BLaER1 treated with 17β-estradiol and CSF1 and Interleukin-3, amounts not matched to agents 10 nM and 100 nM (cell line): ENCODE results near the gene OGFOD2.

Source experiments
- H3K27ac ChIP-seq, 11 experiments: shearing (Covaris generic); formaldehyde crosslinking; 2 replicates each; pipeline ENCODE4 v1.8.1; 2022
- H3K27me3 ChIP-seq, 11 experiments: shearing (Covaris generic); formaldehyde crosslinking; 2 replicates each; pipeline ENCODE4 v1.8.1; 2022
- H3K36me3 ChIP-seq, 11 experiments: shearing (Covaris generic); formaldehyde crosslinking; 2 replicates each; pipeline ENCODE4 v1.8.1; 2022
- H3K4me1 ChIP-seq, 10 experiments: shearing (Covaris generic); formaldehyde crosslinking; 2 replicates each; pipeline ENCODE4 v1.8.1; 2022
- H3K4me2 ChIP-seq, 11 experiments: shearing (Covaris generic); formaldehyde crosslinking; 2 replicates each; pipeline ENCODE4 v1.8.1; 2022
- H3K4me3 ChIP-seq, 10 experiments: shearing (Covaris generic); formaldehyde crosslinking; 2 replicates each; pipeline ENCODE4 v1.8.1; 2022
- H3K9ac ChIP-seq, 11 experiments: shearing (Covaris generic); formaldehyde crosslinking; 2 replicates each; pipeline ENCODE4 v1.8.1; 2022
- H3K9me3 ChIP-seq, 11 experiments: shearing (Covaris generic); formaldehyde crosslinking; replicated peaks in 1 of 11; 2 replicates each; pipeline ENCODE4 v1.8.1; 2022
- H4K20me1 ChIP-seq, 11 experiments: shearing (Covaris generic); formaldehyde crosslinking; 2 replicates each; pipeline ENCODE4 v1.8.1; 2022
- Cebpa-rat ChIP-seq, 11 experiments: shearing (Covaris generic); IDR thresholded peaks; 2 replicates each; pipeline ENCODE4 v1.8.1; 2022

Gene OGFOD2

GRCh38 chr12:122986258-122986871 lies 11.3 kb downstream of the OGFOD2 start:
- peaks cover 24 to 58% (median 35%) of the 10 kb centered on the region in 11 experiments; a peak in 20 of 22 replicates for H4K20me1 ChIP-seq
- no peak overlapping the region for H3K4me3 ChIP-seq
- no peaks in the 10 kb centered on the region for H3K27me3 ChIP-seq
- no peak overlapping the region for H3K27ac ChIP-seq
- no peak for TF ChIP-seq Cebpa-rat (IDR thresholded peaks at IDR 0.05)
- peaks cover 37 to 42% (median 40%) of the 10 kb centered on the region in 10 experiments for H3K4me1 ChIP-seq
- no peak overlapping the region for H3K4me2 ChIP-seq
- H3K36me3 ChIP-seq = peaks cover 8 to 83% (median 38%) of the 10 kb centered on the region in 11 experiments; a peak in 21 of 22 replicates
- no peaks in the 10 kb centered on the region for H3K9me3 ChIP-seq
- H3K9ac ChIP-seq = no peak overlapping the region

- TF ChIP-seq Cebpa-rat (IDR thresholded peaks at IDR 0.05) = no peak
- no peaks in the 10 kb centered on the region for H3K9me3 ChIP-seq
- no peak overlapping the region for H3K4me3 ChIP-seq
- H3K27me3 ChIP-seq = no peaks in the 10 kb centered on the region
- no peak overlapping the region for H3K9ac ChIP-seq
- H3K27ac ChIP-seq = no peak overlapping the region
- peaks cover 3 to 81% (median 30%) of the 10 kb centered on the region in 11 experiments; a peak in 21 of 22 replicates for H3K36me3 ChIP-seq
- peaks cover 16 to 48% (median 26%) of the 10 kb centered on the region in 11 experiments; a peak in 20 of 22 replicates for H4K20me1 ChIP-seq
- no peak overlapping the region for H3K4me2 ChIP-seq
- H3K4me1 ChIP-seq = peaks cover 29 to 33% (median 30%) of the 10 kb centered on the region in 10 experiments
Observed at GRCh38 chr12:122987086-122987951, 12.3 kb downstream of the OGFOD2 start.

- H3K4me2 ChIP-seq = no peak overlapping the region
- H3K9ac ChIP-seq = no peak overlapping the region
- peaks cover 0 to 76% (median 23%) of the 10 kb centered on the region in 11 experiments; a peak in 20 of 22 replicates for H3K36me3 ChIP-seq
- no peak overlapping the region for H3K27ac ChIP-seq
- H3K9me3 ChIP-seq = no peaks in the 10 kb centered on the region
- TF ChIP-seq Cebpa-rat (IDR thresholded peaks at IDR 0.05) = no peak
- H3K4me3 ChIP-seq = no peak overlapping the region
- peaks cover 9 to 41% (median 19%) of the 10 kb centered on the region in 11 experiments; a peak in 20 of 22 replicates for H4K20me1 ChIP-seq
- H3K4me1 ChIP-seq = peaks cover 21 to 25% (median 23%) of the 10 kb centered on the region in 10 experiments
- H3K27me3 ChIP-seq = no peaks in the 10 kb centered on the region
Observed at GRCh38 chr12:122988036-122988435, 13.0 kb downstream of the OGFOD2 start.

- no peak for TF ChIP-seq Cebpa-rat (IDR thresholded peaks at IDR 0.05)
- Histone ChIP-seq H3K4me3 (no peak overlapping the region), H3K9me3 (no peaks in the 10 kb centered on the region), H3K36me3 (peaks cover 0 to 76% (median 20%) of the 10 kb centered on the region in 11 experiments; a peak in 13 of 22 replicates), H3K4me2 (no peak overlapping the region), H3K4me1 (peaks cover 15 to 19% (median 16%) of the 10 kb centered on the region in 10 experiments), H4K20me1 (peaks cover 4 to 36% (median 12%) of the 10 kb centered on the region in 11 experiments; a peak in 17 of 22 replicates), H3K27ac (no peak overlapping the region), H3K27me3 (no peaks in the 10 kb centered on the region), H3K9ac (no peak overlapping the region)
Observed at GRCh38 chr12:122988612-122989212, 13.7 kb downstream of the OGFOD2 start.

- Histone ChIP-seq H3K9me3 (no peaks in the 10 kb centered on the region), H3K36me3 (peaks cover 0 to 71% (median 20%) of the 10 kb centered on the region in 11 experiments; a peak in 12 of 22 replicates), H4K20me1 (peaks cover 0 to 30% (median 8%) of the 10 kb centered on the region in 11 experiments; a peak in 13 of 22 replicates), H3K9ac (no peak overlapping the region), H3K4me3 (no peak overlapping the region), H3K27ac (no peak overlapping the region), H3K27me3 (no peaks in the 10 kb centered on the region), H3K4me2 (no peak overlapping the region), H3K4me1 (peaks cover 8 to 12% (median 10%) of the 10 kb centered on the region in 10 experiments; a peak in 19 of 20 replicates)
- TF ChIP-seq Cebpa-rat (IDR thresholded peaks at IDR 0.05) = no peak
Observed at GRCh38 chr12:122989225-122989839, 14.3 kb downstream of the OGFOD2 start.

- Histone ChIP-seq H3K4me1 (peaks cover 2 to 6% (median 4%) of the 10 kb centered on the region in 10 experiments; a peak in 16 of 20 replicates), H3K27ac (no peak overlapping the region), H3K9ac (no peak overlapping the region), H3K4me3 (no peak overlapping the region), H3K4me2 (no peak overlapping the region), H3K36me3 (peaks cover 0 to 64% (median 20%) of the 10 kb centered on the region in 11 experiments; a peak in 12 of 22 replicates), H3K9me3 (no peaks in the 10 kb centered on the region), H3K27me3 (no peaks in the 10 kb centered on the region), H4K20me1 (peaks cover 0 to 24% (median 2%) of the 10 kb centered on the region in 11 experiments; a peak in 8 of 22 replicates)
- TF ChIP-seq Cebpa-rat (IDR thresholded peaks at IDR 0.05) = no peak
Observed at GRCh38 chr12:122989874-122990419, 14.9 kb downstream of the OGFOD2 start.

- Histone ChIP-seq H3K9me3 (no peaks in the 10 kb centered on the region), H3K4me2 (no peak overlapping the region), H4K20me1 (peaks cover 0 to 17% (median 0%) of the 10 kb centered on the region in 11 experiments; a peak in 6 of 22 replicates), H3K27me3 (no peaks in the 10 kb centered on the region), H3K4me1 (0 out of 20 replicates have a peak, but pooled peaks cover 0 to under 1% (median 0%) of the 10 kb centered on the region in 10 experiments), H3K27ac (no peak overlapping the region), H3K9ac (no peak overlapping the region), H3K4me3 (no peak overlapping the region), H3K36me3 (peaks cover 0 to 59% (median 19%) of the 10 kb centered on the region in 11 experiments; a peak in 11 of 22 replicates)
- no peak for TF ChIP-seq Cebpa-rat (IDR thresholded peaks at IDR 0.05)
Observed at GRCh38 chr12:122990561-122990960, 15.5 kb downstream of the OGFOD2 start.

GRCh38 chr12:122990961-122991622 lies 16.0 kb downstream of the OGFOD2 start:
- H3K36me3 ChIP-seq = peaks cover 0 to 55% (median 14%) of the 10 kb centered on the region in 11 experiments; a peak in 10 of 22 replicates
- no peaks in the 10 kb centered on the region for H3K27me3 ChIP-seq
- H3K4me1 ChIP-seq = no peaks in the 10 kb centered on the region
- no peak overlapping the region for H3K4me3 ChIP-seq
- peaks cover 0 to 15% (median 0%) of the 10 kb centered on the region in 11 experiments; a peak in 3 of 22 replicates for H4K20me1 ChIP-seq
- no peak for TF ChIP-seq Cebpa-rat (IDR thresholded peaks at IDR 0.05)
- no peak overlapping the region for H3K27ac ChIP-seq
- no peak overlapping the region for H3K9ac ChIP-seq
- H3K9me3 ChIP-seq = no peaks in the 10 kb centered on the region
- no peak overlapping the region for H3K4me2 ChIP-seq
